NCI-H2227 (cell line): Measurements from ENCODE around the gene RPL35.

ENCODE experiments used
- DNase-seq: peaks from one replicate; lab custom pipeline; 2025; ENCODE audit not compliant: unreplicated experiment; lab: John Stamatoyannopoulos, UW

RPL35 gene

GRCh38 chr9:124820698-124821623 is 40.8 kb downstream of the RPL35 start:
- DNase-seq: no peak

- DNase-seq: no peak
Measured at GRCh38 chr9:124818431-124819281, 43.1 kb downstream of the RPL35 start.

GRCh38 chr9:124815601-124816000 is 46.2 kb downstream of the RPL35 start:
- no peak for DNase-seq

GRCh38 chr9:124814164-124814535 is 47.6 kb downstream of the RPL35 start:
- DNase-seq: no peak

GRCh38 chr9:124813501-124814163 is 48.1 kb downstream of the RPL35 start:
- DNase-seq: no peak

- no peak for DNase-seq
Measured at GRCh38 chr9:124813041-124813440, 48.7 kb downstream of the RPL35 start.

- no peak for DNase-seq
Measured at GRCh38 chr9:124812441-124812876, 49.3 kb downstream of the RPL35 start.

GRCh38 chr9:124810663-124811355 is 50.9 kb downstream of the RPL35 start:
- no peak for DNase-seq

- no peak for DNase-seq
Measured at GRCh38 chr9:124809741-124810500, 51.8 kb downstream of the RPL35 start.

- DNase-seq: no peak
Measured at GRCh38 chr9:124809211-124809610, 52.5 kb downstream of the RPL35 start.

GRCh38 chr9:124808246-124808956 is 53.4 kb downstream of the RPL35 start:
- DNase-seq: no peak
